ENCODE measurements around the gene FOXL2.

The FOXL2 gene

GRCh38 chr3:138950006-138950644 lies 3.2 kb upstream of the FOXL2 start:
- TF ChIP-seq, protein P1, sequence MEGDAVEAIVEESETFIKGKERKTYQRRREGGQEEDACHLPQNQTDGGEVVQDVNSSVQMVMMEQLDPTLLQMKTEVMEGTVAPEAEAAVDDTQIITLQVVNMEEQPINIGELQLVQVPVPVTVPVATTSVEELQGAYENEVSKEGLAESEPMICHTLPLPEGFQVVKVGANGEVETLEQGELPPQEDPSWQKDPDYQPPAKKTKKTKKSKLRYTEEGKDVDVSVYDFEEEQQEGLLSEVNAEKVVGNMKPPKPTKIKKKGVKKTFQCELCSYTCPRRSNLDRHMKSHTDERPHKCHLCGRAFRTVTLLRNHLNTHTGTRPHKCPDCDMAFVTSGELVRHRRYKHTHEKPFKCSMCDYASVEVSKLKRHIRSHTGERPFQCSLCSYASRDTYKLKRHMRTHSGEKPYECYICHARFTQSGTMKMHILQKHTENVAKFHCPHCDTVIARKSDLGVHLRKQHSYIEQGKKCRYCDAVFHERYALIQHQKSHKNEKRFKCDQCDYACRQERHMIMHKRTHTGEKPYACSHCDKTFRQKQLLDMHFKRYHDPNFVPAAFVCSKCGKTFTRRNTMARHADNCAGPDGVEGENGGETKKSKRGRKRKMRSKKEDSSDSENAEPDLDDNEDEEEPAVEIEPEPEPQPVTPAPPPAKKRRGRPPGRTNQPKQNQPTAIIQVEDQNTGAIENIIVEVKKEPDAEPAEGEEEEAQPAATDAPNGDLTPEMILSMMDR (IDR thresholded peaks at IDR 0.05; ENCODE audit: low read depth, low read length): no peak
- no peak for TF ChIP-seq EZH2phosphoT487 (IDR thresholded peaks at IDR 0.05; ENCODE audit: low read depth)
- Histone ChIP-seq H3K9ac (ENCODE audit: low read length) (no peak overlapping the region), H3K36me3 (replicated peaks; ENCODE audit: low read depth, low read length) (no peaks in the 10 kb centered on the region), H3K27me3 (ENCODE audit: low read depth, low read length) (no peaks in the 10 kb centered on the region), H2AFZ (ENCODE audit: low read depth, low read length) (no peak overlapping the region), H3K9me3 (ENCODE audit: insufficient read depth, low read length) (no peaks in the 10 kb centered on the region), H3K4me1 (ENCODE audit: low read length) (no peaks in the 10 kb centered on the region), H3K27ac (ENCODE audit: low read length) (no peak overlapping the region), H3K4me2 (ENCODE audit: low read length) (no peak overlapping the region), H4K20me1 (ENCODE audit: insufficient read depth, low read length) (no peaks in the 10 kb centered on the region), H3K79me2 (ENCODE audit: low read length) (no peaks in the 10 kb centered on the region), H3K4me3 (ENCODE audit: low read length) (no peak overlapping the region)

GRCh38 chr3:138949445-138950005 lies 2.6 kb upstream of the FOXL2 start:
- Histone ChIP-seq H3K9ac (ENCODE audit: low read length) (no peak overlapping the region), H3K9me3 (ENCODE audit: insufficient read depth, low read length) (no peaks in the 10 kb centered on the region), H2AFZ (ENCODE audit: low read depth, low read length) (no peak overlapping the region), H3K36me3 (replicated peaks; ENCODE audit: low read depth, low read length) (no peaks in the 10 kb centered on the region), H3K27me3 (ENCODE audit: low read depth, low read length) (no peaks in the 10 kb centered on the region), H4K20me1 (ENCODE audit: insufficient read depth, low read length) (no peaks in the 10 kb centered on the region), H3K4me1 (ENCODE audit: low read length) (no peaks in the 10 kb centered on the region), H3K4me3 (ENCODE audit: low read length) (no peak overlapping the region), H3K79me2 (ENCODE audit: low read length) (no peaks in the 10 kb centered on the region), H3K27ac (ENCODE audit: low read length) (no peak overlapping the region), H3K4me2 (ENCODE audit: low read length) (no peak overlapping the region)
- TF ChIP-seq, protein P1 (IDR thresholded peaks at IDR 0.05; ENCODE audit: low read depth, low read length): no peak
- no peak for TF ChIP-seq EZH2phosphoT487 (IDR thresholded peaks at IDR 0.05; ENCODE audit: low read depth)

DNA sequence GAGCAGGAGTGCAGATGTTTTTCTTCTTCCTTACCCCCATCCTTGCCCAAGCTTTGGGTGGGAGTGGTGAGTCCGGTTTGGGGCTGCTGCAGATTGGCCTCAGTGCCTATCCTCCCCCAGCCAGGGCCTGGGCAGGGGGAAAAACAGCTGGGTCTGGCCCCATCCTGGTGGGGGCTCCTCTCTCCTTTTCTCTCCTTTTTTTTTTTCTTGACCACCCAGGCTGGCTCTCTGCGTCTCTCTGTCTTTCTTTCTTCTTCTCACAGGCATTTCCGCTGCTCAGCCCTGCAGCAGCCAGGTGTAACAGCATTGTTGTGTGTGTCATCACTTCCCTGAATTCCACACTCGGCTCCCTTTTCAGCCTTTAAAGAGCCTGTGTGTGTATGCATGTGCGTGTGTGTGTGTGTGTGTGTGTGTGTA lies 2.1 kb upstream of the FOXL2 start:
- Histone ChIP-seq H3K4me3 (ENCODE audit: low read length) (no peak overlapping the region), H3K9ac (ENCODE audit: low read length) (no peak overlapping the region), H3K27ac (ENCODE audit: low read length) (no peak overlapping the region), H3K36me3 (replicated peaks; ENCODE audit: low read depth, low read length) (no peaks in the 10 kb centered on the region), H4K20me1 (ENCODE audit: insufficient read depth, low read length) (no peaks in the 10 kb centered on the region), H3K4me2 (ENCODE audit: low read length) (no peak overlapping the region), H3K79me2 (ENCODE audit: low read length) (no peaks in the 10 kb centered on the region), H2AFZ (ENCODE audit: low read depth, low read length) (no peak overlapping the region), H3K4me1 (ENCODE audit: low read length) (no peaks in the 10 kb centered on the region), H3K9me3 (ENCODE audit: insufficient read depth, low read length) (no peaks in the 10 kb centered on the region), H3K27me3 (ENCODE audit: low read depth, low read length) (no peaks in the 10 kb centered on the region)
- TF ChIP-seq EZH2phosphoT487 (IDR thresholded peaks at IDR 0.05; ENCODE audit: low read depth): no peak
- TF ChIP-seq, protein P1 (IDR thresholded peaks at IDR 0.05; ENCODE audit: low read depth, low read length): no peak

GRCh38 chr3:138948371-138949001 lies 1.5 kb upstream of the FOXL2 start:
- Histone ChIP-seq H3K9me3 (ENCODE audit: insufficient read depth, low read length) (no peaks in the 10 kb centered on the region), H3K9ac (ENCODE audit: low read length) (no peak overlapping the region), H3K36me3 (replicated peaks; ENCODE audit: low read depth, low read length) (no peaks in the 10 kb centered on the region), H3K4me2 (ENCODE audit: low read length) (no peak overlapping the region), H4K20me1 (ENCODE audit: insufficient read depth, low read length) (no peaks in the 10 kb centered on the region), H3K4me3 (ENCODE audit: low read length) (no peak overlapping the region), H3K79me2 (ENCODE audit: low read length) (no peaks in the 10 kb centered on the region), H3K4me1 (ENCODE audit: low read length) (no peaks in the 10 kb centered on the region), H3K27me3 (ENCODE audit: low read depth, low read length) (no peaks in the 10 kb centered on the region), H2AFZ (ENCODE audit: low read depth, low read length) (no peak overlapping the region), H3K27ac (ENCODE audit: low read length) (no peak overlapping the region)
- TF ChIP-seq EZH2phosphoT487 (IDR thresholded peaks at IDR 0.05; ENCODE audit: low read depth): no peak
- TF ChIP-seq, protein P1 (IDR thresholded peaks at IDR 0.05; ENCODE audit: low read depth, low read length): no peak

Data from OCI-LY3 (cell line).